ENCODE data around the gene CTDNEP1. TPM values are rescaled to one million over a fixed set of nuclear protein-coding genes. Genes with fewer than 3 reads are reported as not detected.

The CTDNEP1 gene
- total RNA-seq, 3 donors from 2014 or later (not counting 1 experiment from before 2014, with no cell fraction given): 127 to 139 (median 131) TPM

DNA sequence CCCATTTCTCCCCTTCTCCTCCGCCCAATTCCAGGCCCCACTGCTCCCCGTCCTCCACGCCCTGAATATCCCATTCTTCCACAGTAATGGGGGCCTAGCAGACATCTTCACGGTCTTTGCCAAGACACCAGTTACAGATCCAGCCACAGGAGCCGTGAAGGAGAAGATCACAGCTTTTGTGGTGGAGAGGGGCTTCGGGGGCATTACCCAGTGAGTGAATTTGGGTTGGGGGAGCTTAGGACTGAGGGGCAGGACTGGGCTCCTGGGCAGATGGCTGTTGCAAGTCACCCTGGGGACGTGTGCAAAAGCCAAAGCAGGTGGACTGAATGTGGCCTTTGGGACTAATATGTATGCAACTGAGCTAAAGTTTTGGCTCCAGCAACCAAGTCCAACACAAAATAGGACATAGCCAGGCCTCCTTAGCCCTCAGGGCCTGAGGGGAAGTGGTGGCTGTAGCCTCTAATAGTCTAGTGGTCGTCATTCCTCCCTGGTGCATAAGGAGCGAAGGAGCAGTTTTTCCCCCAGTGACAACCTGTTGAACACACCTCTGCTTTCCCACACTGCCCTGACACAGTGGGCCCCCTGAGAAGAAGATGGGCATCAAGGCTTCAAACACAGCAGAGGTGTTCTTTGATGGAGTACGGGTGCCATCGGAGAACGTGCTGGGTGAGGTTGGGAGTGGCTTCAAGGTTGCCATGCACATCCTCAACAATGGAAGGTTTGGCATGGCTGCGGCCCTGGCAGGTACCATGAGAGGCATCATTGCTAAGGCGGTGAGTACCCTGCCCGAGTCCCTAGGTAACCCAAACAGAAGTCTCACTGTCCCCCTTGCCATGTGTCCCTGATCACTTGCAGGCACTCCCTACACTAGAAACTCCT is 29.2 kb downstream of the CTDNEP1 start:
- TF ChIP-seq, protein P1, sequence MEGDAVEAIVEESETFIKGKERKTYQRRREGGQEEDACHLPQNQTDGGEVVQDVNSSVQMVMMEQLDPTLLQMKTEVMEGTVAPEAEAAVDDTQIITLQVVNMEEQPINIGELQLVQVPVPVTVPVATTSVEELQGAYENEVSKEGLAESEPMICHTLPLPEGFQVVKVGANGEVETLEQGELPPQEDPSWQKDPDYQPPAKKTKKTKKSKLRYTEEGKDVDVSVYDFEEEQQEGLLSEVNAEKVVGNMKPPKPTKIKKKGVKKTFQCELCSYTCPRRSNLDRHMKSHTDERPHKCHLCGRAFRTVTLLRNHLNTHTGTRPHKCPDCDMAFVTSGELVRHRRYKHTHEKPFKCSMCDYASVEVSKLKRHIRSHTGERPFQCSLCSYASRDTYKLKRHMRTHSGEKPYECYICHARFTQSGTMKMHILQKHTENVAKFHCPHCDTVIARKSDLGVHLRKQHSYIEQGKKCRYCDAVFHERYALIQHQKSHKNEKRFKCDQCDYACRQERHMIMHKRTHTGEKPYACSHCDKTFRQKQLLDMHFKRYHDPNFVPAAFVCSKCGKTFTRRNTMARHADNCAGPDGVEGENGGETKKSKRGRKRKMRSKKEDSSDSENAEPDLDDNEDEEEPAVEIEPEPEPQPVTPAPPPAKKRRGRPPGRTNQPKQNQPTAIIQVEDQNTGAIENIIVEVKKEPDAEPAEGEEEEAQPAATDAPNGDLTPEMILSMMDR (IDR thresholded peaks at IDR 0.05): no peak
- Mint-ChIP-seq H3K27me3 (ENCODE audit: low read depth in 2 of 2) (no peaks in the 10 kb centered on the region), H3K4me1 (peaks cover 19 to 36% of the 10 kb centered on the region in 2 donors), H3K4me3 (peak overlapping the region; percentile 21), H3K27ac (peak overlapping the region in 1 of 2 donors; percentile 98), H3K36me3 (no peaks in the 10 kb centered on the region), H3K9me3 (no peaks in the 10 kb centered on the region)
- ATAC-seq: no peak
- Histone ChIP-seq H3K27ac (ENCODE audit: low read length) (no peak overlapping the region), H3K27me3 (ENCODE audit: control insufficient read depth, insufficient read depth, low read length) (no peaks in the 10 kb centered on the region), H3K9me3 (ENCODE audit: control insufficient read depth, insufficient read depth, low read length) (no peaks in the 10 kb centered on the region), H3K4me3 (ENCODE audit: low read length) (no peak overlapping the region), H3K36me3 (ENCODE audit: control insufficient read depth, insufficient read depth, low read length) (peaks cover 47% of the 10 kb centered on the region), H3K4me1 (ENCODE audit: control insufficient read depth, insufficient read depth, low read length) (peaks cover 33% of the 10 kb centered on the region)
- intact Hi-C loops (cut with micrococcal nuclease): no loop called here
- no peak for DNase-seq
- 94% methylated on average over 15 of the region's 15 CpGs for WGBS (ENCODE audit: insufficient coverage)

DNA sequence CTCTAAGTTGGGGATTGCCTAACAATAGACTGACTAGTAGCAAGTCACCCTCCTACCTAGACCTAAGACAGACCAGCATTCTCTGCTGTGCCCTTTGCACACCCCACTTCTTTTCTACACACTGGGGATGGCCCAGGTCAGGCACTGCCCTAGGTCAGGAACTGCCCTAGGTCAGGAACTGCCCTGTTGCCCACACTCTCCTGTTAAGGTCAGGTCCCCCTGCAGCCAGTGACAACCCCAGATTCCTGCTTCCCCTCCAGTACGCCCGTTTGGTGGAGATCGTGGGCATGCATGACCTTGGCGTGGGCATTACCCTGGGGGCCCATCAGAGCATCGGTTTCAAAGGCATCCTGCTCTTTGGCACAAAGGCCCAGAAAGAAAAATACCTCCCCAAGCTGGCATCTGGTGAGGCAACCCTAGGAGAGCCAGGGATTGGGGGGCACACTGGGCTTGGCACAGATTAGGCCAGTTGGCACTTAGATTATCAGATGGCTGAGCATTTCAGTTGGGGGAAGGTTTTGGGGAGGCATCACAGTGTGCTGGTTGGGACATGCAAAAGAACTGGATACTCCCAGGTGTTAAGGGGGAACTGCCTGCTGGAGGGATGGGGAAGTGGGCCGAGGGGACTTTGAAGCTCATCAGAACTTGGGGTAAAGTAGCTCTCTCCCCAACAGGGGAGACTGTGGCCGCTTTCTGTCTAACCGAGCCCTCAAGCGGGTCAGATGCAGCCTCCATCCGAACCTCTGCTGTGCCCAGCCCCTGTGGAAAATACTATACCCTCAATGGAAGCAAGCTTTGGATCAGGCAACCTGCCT is 30.0 kb downstream of the CTDNEP1 start:
- Histone ChIP-seq H3K4me3 (ENCODE audit: low read length) (no peak overlapping the region), H3K4me1 (ENCODE audit: control insufficient read depth, insufficient read depth, low read length) (peaks cover 33% of the 10 kb centered on the region), H3K9me3 (ENCODE audit: control insufficient read depth, insufficient read depth, low read length) (no peaks in the 10 kb centered on the region), H3K27me3 (ENCODE audit: control insufficient read depth, insufficient read depth, low read length) (no peaks in the 10 kb centered on the region), H3K27ac (ENCODE audit: low read length) (no peak overlapping the region), H3K36me3 (ENCODE audit: control insufficient read depth, insufficient read depth, low read length) (peaks cover 40% of the 10 kb centered on the region)
- WGBS (ENCODE audit: insufficient coverage): 91% methylated on average over 10 of the region's 10 CpGs
- intact Hi-C loops (cut with micrococcal nuclease): no loop called here
- no peaks in the 10 kb centered on the region for H3K9me3 Mint-ChIP-seq
- H3K36me3 Mint-ChIP-seq: no peaks in the 10 kb centered on the region
- peak overlapping the region; percentile 94 to 98 for H3K27ac Mint-ChIP-seq
- peaks cover 0 to under 1% of the 10 kb centered on the region in 2 donors for H3K27me3 Mint-ChIP-seq (ENCODE audit: low read depth in 2 of 2)
- peak overlapping the region; percentile 98 for H3K4me3 Mint-ChIP-seq
- no peak for ATAC-seq
- no peak for DNase-seq
- H3K4me1 Mint-ChIP-seq: peaks cover 19 to 40% of the 10 kb centered on the region in 2 donors
- TF ChIP-seq, protein P1 (IDR thresholded peaks at IDR 0.05): no peak

DNA sequence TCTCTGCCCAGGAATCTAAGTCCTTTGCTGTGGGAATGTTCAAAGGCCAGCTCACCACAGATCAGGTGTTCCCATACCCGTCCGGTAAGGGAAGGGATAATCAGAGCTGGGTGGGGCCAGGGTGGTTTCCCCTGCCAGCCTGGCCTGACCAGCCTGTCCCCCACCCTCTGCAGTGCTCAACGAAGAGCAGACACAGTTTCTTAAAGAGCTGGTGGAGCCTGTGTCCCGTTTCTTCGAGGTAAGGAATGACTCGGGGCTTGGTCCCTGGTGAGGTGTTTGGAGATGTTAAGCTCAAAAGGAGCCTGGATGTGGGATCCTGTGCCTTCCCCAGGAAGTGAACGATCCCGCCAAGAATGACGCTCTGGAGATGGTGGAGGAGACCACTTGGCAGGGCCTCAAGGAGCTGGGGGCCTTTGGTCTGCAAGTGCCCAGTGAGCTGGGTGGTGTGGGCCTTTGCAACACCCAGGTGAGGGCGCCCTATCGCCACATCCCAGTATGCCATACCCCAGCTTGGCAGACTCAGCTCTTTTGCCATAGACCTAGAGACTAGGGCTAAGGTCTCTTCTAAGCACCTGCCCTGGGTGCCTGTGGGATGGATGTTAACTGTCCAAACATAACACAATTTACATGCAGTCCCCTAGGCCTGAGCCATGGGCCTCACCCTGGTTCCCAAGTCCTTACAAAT is 30.8 kb downstream of the CTDNEP1 start:
- Mint-ChIP-seq H3K27me3 (ENCODE audit: low read depth in 2 of 2) (peaks cover 0 to 4% of the 10 kb centered on the region in 2 donors), H3K36me3 (no peaks in the 10 kb centered on the region), H3K4me3 (peak overlapping the region; percentile 98), H3K9me3 (no peaks in the 10 kb centered on the region), H3K27ac (peak overlapping the region; percentile 94 to 98), H3K4me1 (peaks cover 19 to 47% of the 10 kb centered on the region in 2 donors)
- Histone ChIP-seq H3K36me3 (ENCODE audit: control insufficient read depth, insufficient read depth, low read length) (peaks cover 34% of the 10 kb centered on the region), H3K9me3 (ENCODE audit: control insufficient read depth, insufficient read depth, low read length) (no peaks in the 10 kb centered on the region), H3K4me3 (ENCODE audit: low read length) (peak overlapping the region; percentile 77), H3K27ac (ENCODE audit: low read length) (peak overlapping the region; percentile 65), H3K4me1 (ENCODE audit: control insufficient read depth, insufficient read depth, low read length) (peaks cover 33% of the 10 kb centered on the region), H3K27me3 (ENCODE audit: control insufficient read depth, insufficient read depth, low read length) (no peaks in the 10 kb centered on the region)
- 39% methylated on average over 11 of the region's 11 CpGs for WGBS (ENCODE audit: insufficient coverage)
- intact Hi-C loops (cut with micrococcal nuclease): no loop called here
- ATAC-seq (peak; percentile 37 to 63 (median 45)), DNase-seq (peak; percentile 41 to 80)
- TF ChIP-seq, protein P1 (IDR thresholded peaks at IDR 0.05): peak; percentile 23

All from natural killer cell (primary cell).